PC-9 (cell line): ENCODE data around the gene MTUS2. TPM values are rescaled to one million over a fixed set of nuclear protein-coding genes. Genes with fewer than 3 reads are reported as not detected.

Source experiments
- BruUV-seq: library from RNA; stranded (reverse); fragments of 400-500 nt; replicated peaks from 2 replicates; lab custom pipeline; 2021; lab: Mats Ljungman, UMichigan
- CTCF ChIA-PET: fragments of 300-600 bp; sonication (Branson Sonifier 250); formaldehyde crosslinking; loops from one replicate; lab custom pipeline; 2022; ENCODE audit warnings: antibody characterized with exemption; lab: Charles Lee
- POLR2A ChIA-PET: fragments of 300-600 bp; sonication (Branson Sonifier 250); formaldehyde crosslinking; loops from one replicate; lab custom pipeline; 2022; ENCODE audit warnings: antibody characterized with exemption; ENCODE audit not compliant: unreplicated experiment; lab: Charles Lee
- DNase-seq, 2 experiments: peaks; one replicate each; pipeline versions ENCODE4 v3.0.0 to v3.0.0-alpha.2; 2015 to 2022; ENCODE audit warnings: mixed read lengths in 1 of 2
- H2AFZ ChIP-seq: fragments of 200-600 bp; sonication (generic); 2 replicates; pipeline ENCODE4 v1.8.1; 2017; ENCODE audit warnings: antibody characterized with exemption
- H3F3A ChIP-seq: fragments of 200-600 bp; sonication (generic); 2 replicates; pipeline ENCODE4 v1.8.1; 2017; ENCODE audit warnings: antibody characterized with exemption, mild to moderate bottlenecking, low read depth; ENCODE audit not compliant: insufficient read depth
- H3K27ac ChIP-seq: fragments of 200-600 bp; sonication (generic); 2 replicates; pipeline ENCODE4 v1.6.1; 2016; ENCODE audit warnings: mixed run types
- H3K27me3 ChIP-seq: fragments of 200-600 bp; sonication (generic); 2 replicates; pipeline ENCODE4 v1.6.1; 2016; ENCODE audit warnings: low read depth, mixed run types; ENCODE audit not compliant: insufficient read depth
- H3K36me3 ChIP-seq: fragments of 200-600 bp; sonication (generic); 2 replicates; pipeline ENCODE4 v1.6.1; 2016; ENCODE audit warnings: low read depth, mixed run types
- H3K4me1 ChIP-seq: fragments of 200-600 bp; sonication (generic); replicated peaks from 2 replicates; pipeline ENCODE4 v1.6.1; 2016; ENCODE audit warnings: mixed run types; ENCODE audit not compliant: insufficient read depth
- H3K4me2 ChIP-seq: fragments of 200-600 bp; sonication (generic); 2 replicates; pipeline ENCODE4 v1.6.1; 2017; ENCODE audit warnings: mixed run types
- H3K4me3 ChIP-seq: fragments of 200-600 bp; sonication (generic); 2 replicates; pipeline ENCODE4 v1.6.1; 2016; ENCODE audit warnings: mixed run types
- H3K79me2 ChIP-seq: fragments of 200-600 bp; sonication (generic); 2 replicates; pipeline ENCODE4 v1.6.1; 2017; ENCODE audit warnings: low read depth, mixed run types
- H3K9me2 ChIP-seq: fragments of 200-600 bp; sonication (generic); 2 replicates; pipeline ENCODE4 v1.8.1; 2017; ENCODE audit warnings: mild to moderate bottlenecking; ENCODE audit not compliant: insufficient read depth
- H3K9me3 ChIP-seq: fragments of 200-600 bp; sonication (generic); 2 replicates; pipeline ENCODE4 v1.8.1; 2016; ENCODE audit warnings: low read depth; ENCODE audit not compliant: insufficient read depth
- H4K20me1 ChIP-seq: fragments of 200-600 bp; sonication (generic); 2 replicates; pipeline ENCODE4 v1.8.1; 2017; ENCODE audit not compliant: insufficient read depth
- EZH2 ChIP-seq: fragments of 200-600 bp; sonication (generic); IDR thresholded peaks from 2 replicates; pipeline ENCODE4 v1.8.0; 2017; ENCODE audit warnings: antibody characterized with exemption, low read depth
- intact Hi-C: fragments of 100-400 bp; cut with micrococcal nuclease; formaldehyde crosslinking; loops from one replicate; pipeline ENCODE4 v1.10.0; 2022; ENCODE audit not compliant: unreplicated experiment
- total RNA-seq: library from RNA; stranded (reverse); gene quantifications from 2 replicates; pipeline ENCODE4 v1.2.3, GENCODE V29; 2021
- TF ChIP-seq, protein P1 (sequence below): fragments of 200-600 bp; sonication (generic); conservative IDR thresholded peaks from 2 replicates; pipeline ENCODE4 v1.6.1; 2017; ENCODE audit warnings: mixed run types, antibody characterized with exemption, mild to moderate bottlenecking, moderate library complexity

The MTUS2 gene
- total RNA-seq, 1 experiment from 2014 or later, result not detected

DNA sequence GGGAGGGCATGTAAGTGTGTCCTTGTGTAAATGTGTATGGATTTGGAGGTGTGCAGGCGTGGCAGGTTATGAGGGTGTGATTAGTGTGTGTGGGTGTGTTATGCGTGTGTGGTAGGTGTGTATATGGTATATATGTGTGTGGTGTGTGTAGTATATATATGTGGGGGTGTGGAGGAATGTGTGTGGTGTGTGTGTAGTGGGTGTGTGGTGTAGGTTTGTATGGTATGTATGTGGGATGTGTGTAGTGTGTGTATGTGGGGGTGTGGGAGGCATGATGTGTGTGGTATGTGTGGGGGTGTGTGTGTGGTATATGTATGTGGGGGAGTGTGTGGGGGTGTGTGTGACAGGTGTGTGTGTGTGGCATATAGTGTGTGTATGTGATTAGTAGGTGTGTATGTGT is 671.1 kb downstream of the MTUS2 start:
- H3K4me1 ChIP-seq, result no peaks in the 10 kb centered on the region; the same call in 1 of the 2 replicates
- no peaks in the 10 kb centered on the region for H3K9me3 ChIP-seq
- no peak overlapping the region for H2AFZ ChIP-seq
- peaks cover 25% of the 10 kb centered on the region for H3K27me3 ChIP-seq
- ChIA-PET CTCF (no interaction called here), POLR2A (no interaction called here)
- intact Hi-C loops, result no loop called here
- H4K20me1 ChIP-seq, result no peaks in the 10 kb centered on the region
- H3K27ac ChIP-seq, result no peak overlapping the region
- BruUV-seq, result no TSS peak
- H3K79me2 ChIP-seq, result no peaks in the 10 kb centered on the region
- no peak overlapping the region for H3K4me3 ChIP-seq
- no peak overlapping the region for H3K4me2 ChIP-seq
- H3F3A ChIP-seq, result 0 out of 2 replicates have a peak, but pooled peaks cover 3% of the 10 kb centered on the region
- no peaks in the 10 kb centered on the region for H3K36me3 ChIP-seq
- H3K9me2 ChIP-seq, result no peaks in the 10 kb centered on the region
- DNase-seq, result no peak
- TF ChIP-seq EZH2, result no peak
- TF ChIP-seq, protein P1, sequence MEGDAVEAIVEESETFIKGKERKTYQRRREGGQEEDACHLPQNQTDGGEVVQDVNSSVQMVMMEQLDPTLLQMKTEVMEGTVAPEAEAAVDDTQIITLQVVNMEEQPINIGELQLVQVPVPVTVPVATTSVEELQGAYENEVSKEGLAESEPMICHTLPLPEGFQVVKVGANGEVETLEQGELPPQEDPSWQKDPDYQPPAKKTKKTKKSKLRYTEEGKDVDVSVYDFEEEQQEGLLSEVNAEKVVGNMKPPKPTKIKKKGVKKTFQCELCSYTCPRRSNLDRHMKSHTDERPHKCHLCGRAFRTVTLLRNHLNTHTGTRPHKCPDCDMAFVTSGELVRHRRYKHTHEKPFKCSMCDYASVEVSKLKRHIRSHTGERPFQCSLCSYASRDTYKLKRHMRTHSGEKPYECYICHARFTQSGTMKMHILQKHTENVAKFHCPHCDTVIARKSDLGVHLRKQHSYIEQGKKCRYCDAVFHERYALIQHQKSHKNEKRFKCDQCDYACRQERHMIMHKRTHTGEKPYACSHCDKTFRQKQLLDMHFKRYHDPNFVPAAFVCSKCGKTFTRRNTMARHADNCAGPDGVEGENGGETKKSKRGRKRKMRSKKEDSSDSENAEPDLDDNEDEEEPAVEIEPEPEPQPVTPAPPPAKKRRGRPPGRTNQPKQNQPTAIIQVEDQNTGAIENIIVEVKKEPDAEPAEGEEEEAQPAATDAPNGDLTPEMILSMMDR, result no peak

DNA sequence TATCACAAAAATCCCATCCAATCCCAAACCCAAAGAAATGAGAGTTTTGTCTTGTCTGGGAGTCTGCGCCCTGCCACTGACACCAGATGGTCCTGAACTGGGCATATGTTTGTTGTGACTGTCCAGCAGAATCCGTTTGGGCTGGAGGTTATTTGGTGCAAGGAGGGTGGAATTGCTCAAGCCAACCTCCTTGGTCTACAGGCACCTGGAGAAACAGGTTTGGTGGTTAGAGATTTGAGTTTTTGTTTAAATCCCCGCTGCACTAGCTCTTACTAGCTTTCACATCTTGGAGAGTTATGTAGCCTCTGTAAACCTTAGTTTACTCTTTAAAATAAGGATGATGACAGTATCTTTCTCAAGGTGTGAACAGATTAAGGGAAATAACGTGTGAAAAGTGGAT is 673.7 kb downstream of the MTUS2 start:
- Histone ChIP-seq H3K36me3 (no peaks in the 10 kb centered on the region), H3K9me2 (no peaks in the 10 kb centered on the region), H3K9me3 (no peaks in the 10 kb centered on the region), H3K4me1 (no peaks in the 10 kb centered on the region; the same call in 1 of the 2 replicates), H3K27ac (no peak overlapping the region), H2AFZ (no peak overlapping the region), H3K27me3 (peaks cover 2% of the 10 kb centered on the region; the same call in 1 of the 2 replicates), H3K79me2 (no peaks in the 10 kb centered on the region), H3K4me2 (0 out of 2 replicates have a peak overlapping the region, but pooled peaks have one; percentile 3), H3K4me3 (no peak overlapping the region), H4K20me1 (no peaks in the 10 kb centered on the region), H3F3A (0 out of 2 replicates have a peak, but pooled peaks cover 3% of the 10 kb centered on the region)
- TF ChIP-seq, protein P1, result no peak
- no peak for TF ChIP-seq EZH2
- intact Hi-C loops, result no loop called here
- BruUV-seq, result no TSS peak
- no peak for DNase-seq
- CTCF ChIA-PET, result no interaction called here
- POLR2A ChIA-PET, result no interaction called here

DNA sequence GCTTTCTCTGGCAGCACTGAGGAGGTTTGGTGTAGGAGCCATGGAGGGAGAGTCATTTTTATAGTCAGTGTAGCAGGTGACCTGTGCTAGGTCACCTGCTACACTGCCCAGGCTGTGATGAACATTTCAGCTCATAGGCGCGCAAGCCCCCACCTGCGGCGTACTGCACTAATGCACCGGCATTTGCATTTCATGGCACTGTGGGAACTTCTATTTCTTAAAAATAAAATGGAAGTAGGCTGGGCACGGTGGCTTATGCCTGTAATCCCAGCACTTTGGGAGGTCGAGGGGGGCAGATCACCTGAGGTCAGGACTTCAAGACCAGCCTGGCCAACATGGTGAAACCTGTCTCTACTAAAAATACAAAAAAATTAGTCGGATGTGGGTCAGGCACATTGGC is 674.4 kb downstream of the MTUS2 start:
- Histone ChIP-seq H3K27me3 (peaks cover 3% of the 10 kb centered on the region; the same call in 1 of the 2 replicates), H4K20me1 (no peaks in the 10 kb centered on the region), H3K4me2 (no peak overlapping the region), H2AFZ (no peak overlapping the region), H3K36me3 (no peaks in the 10 kb centered on the region), H3K4me3 (no peak overlapping the region), H3K27ac (no peak overlapping the region), H3K9me2 (no peaks in the 10 kb centered on the region), H3K9me3 (no peaks in the 10 kb centered on the region), H3K79me2 (no peaks in the 10 kb centered on the region), H3F3A (0 out of 2 replicates have a peak, but pooled peaks cover 3% of the 10 kb centered on the region), H3K4me1 (no peaks in the 10 kb centered on the region; the same call in 1 of the 2 replicates)
- ChIA-PET CTCF (no interaction called here), POLR2A (no interaction called here)
- no TSS peak for BruUV-seq
- no peak for DNase-seq
- TF ChIP-seq, protein P1, result no peak
- no peak for TF ChIP-seq EZH2
- intact Hi-C loops, result no loop called here
